Endothelial cell of umbilical vein (primary cell): ENCODE results near the gene TAS1R1. TPM values are rescaled to one million over a fixed set of nuclear protein-coding genes. Genes with fewer than 3 reads are reported as not detected.

Experiments used
- BruUV-seq: library from RNA; stranded (reverse); fragments of 400-500 nt; replicated peaks from 2 replicates; lab custom pipeline; 2021; lab: Mats Ljungman, UMichigan
- CTCF ChIA-PET: fragments of 300-600, 350-600 bp; sonication (Branson Sonifier 250); formaldehyde crosslinking; loops from one replicate; lab custom pipeline; 2021; ENCODE audit warnings: antibody characterized with exemption, inconsistent platforms; lab: Charles Lee
- POLR2A ChIA-PET: fragments of 300-600, 350-600 bp; sonication (Branson Sonifier 250); formaldehyde crosslinking; loops from one replicate; lab custom pipeline; 2021; ENCODE audit warnings: antibody characterized with exemption, inconsistent platforms; lab: Charles Lee
- DNase-seq: peaks from one replicate; pipeline ENCODE4 v3.0.0-alpha.2; 2011; ENCODE audit warnings: low read depth, low spot score
- FAIRE-seq: peaks from 2 replicates; lab custom pipeline; 2011; peaks lifted over from hg19 to GRCh38; lab: Jason Lieb, UNC
- H2AFZ ChIP-seq: 2 replicates; pipeline ENCODE4 v1.6.0; 2012; ENCODE audit warnings: low read depth, low read length, control low read depth, inconsistent platforms
- H3K27ac ChIP-seq: 2 replicates; pipeline ENCODE4 v1.5.1; 2011; ENCODE audit warnings: low read depth, mild to moderate bottlenecking, control low read depth, low read length, moderate library complexity; ENCODE audit not compliant: insufficient read depth
- H3K27me3 ChIP-seq, 2 experiments: 2 replicates each; pipeline versions ENCODE4 v1.6.0 to v1.6.1; 2011; ENCODE audit warnings: low read length in 2 of 2, mixed read lengths in 1 of 2; ENCODE audit not compliant: control insufficient read depth in 2 of 2, insufficient read depth in 2 of 2
- H3K36me3 ChIP-seq, 2 experiments: 2 replicates in 1 of 2; 3 replicates in 1 of 2; pipeline ENCODE4 v1.5.1; 2011; ENCODE audit warnings: low read length in 2 of 2, mild to moderate bottlenecking in 1 of 2, moderate library complexity in 1 of 2; ENCODE audit not compliant: control insufficient read depth in 2 of 2, insufficient read depth in 2 of 2; ENCODE audit errors: extremely low read depth in 1 of 2
- H3K4me1 ChIP-seq: 3 replicates; pipeline ENCODE4 v1.5.1; 2011; ENCODE audit warnings: mild to moderate bottlenecking, low read length; ENCODE audit not compliant: control insufficient read depth, insufficient read depth; ENCODE audit errors: extremely low read depth
- H3K4me2 ChIP-seq: 2 replicates; pipeline ENCODE4 v1.6.1; 2011; ENCODE audit warnings: low read length, control low read depth, mixed read lengths; ENCODE audit not compliant: insufficient read depth
- H3K4me3 ChIP-seq, 3 experiments: fragments of 200-600 bp in 1 of 3; sonication (generic), shearing (Covaris generic) in 1 of 3; replicated peaks in 1 of 3; 2 replicates each; pipeline ENCODE4 v1.5.1; 2011 to 2016; ENCODE audit warnings: control low read depth in 3 of 3, low read length in 3 of 3, mild to moderate bottlenecking in 2 of 3, inconsistent platforms in 1 of 3, low read depth in 1 of 3, moderate library complexity in 1 of 3; ENCODE audit not compliant: insufficient read depth in 1 of 3
- H3K79me2 ChIP-seq: 2 replicates; pipeline ENCODE4 v1.6.0; 2012; ENCODE audit warnings: low read length, inconsistent platforms; ENCODE audit not compliant: control insufficient read depth, insufficient read depth
- H3K9ac ChIP-seq: replicated peaks from 2 replicates; pipeline ENCODE3; 2011; ENCODE audit warnings: low read length, control low read depth; ENCODE audit not compliant: insufficient read depth; ENCODE audit errors: extremely low read depth
- H3K9me1 ChIP-seq: replicated peaks from 3 replicates; pipeline ENCODE4 v1.6.0; 2011; ENCODE audit warnings: mild to moderate bottlenecking, low read length; ENCODE audit not compliant: control insufficient read depth, insufficient read depth; ENCODE audit errors: extremely low read depth
- H3K9me3 ChIP-seq: replicated peaks from 2 replicates; pipeline ENCODE4 v1.5.1; 2012; ENCODE audit warnings: low read length, inconsistent platforms; ENCODE audit not compliant: control insufficient read depth, insufficient read depth
- H4K20me1 ChIP-seq: replicated peaks from 2 replicates; pipeline ENCODE3; 2011; ENCODE audit warnings: mild to moderate bottlenecking, low read length; ENCODE audit not compliant: control insufficient read depth, insufficient read depth; ENCODE audit errors: extremely low read depth
- EZH2 ChIP-seq: IDR thresholded peaks from 2 replicates; pipeline ENCODE4 v1.6.1; 2012; ENCODE audit warnings: borderline replicate concordance, low read depth, mild to moderate bottlenecking, moderate library complexity, low read length, inconsistent platforms; ENCODE audit not compliant: severe bottlenecking
- FOS ChIP-seq: IDR thresholded peaks from 2 replicates; pipeline ENCODE4 v1.6.1; 2011; ENCODE audit warnings: mild to moderate bottlenecking, low read length, moderate library complexity, borderline replicate concordance; ENCODE audit not compliant: insufficient read depth
- GATA2 ChIP-seq: IDR thresholded peaks from 2 replicates; pipeline ENCODE4 v1.7.0; 2011; ENCODE audit warnings: low read depth, mild to moderate bottlenecking, moderate library complexity, mixed read lengths, low read length; ENCODE audit not compliant: insufficient read length, insufficient read depth
- JUN ChIP-seq: IDR thresholded peaks from 2 replicates; pipeline ENCODE4 v1.6.1; 2011; ENCODE audit warnings: borderline replicate concordance, low read depth; ENCODE audit not compliant: insufficient read length, insufficient read depth
- MYC ChIP-seq: IDR thresholded peaks from one replicate; pipeline ENCODE4 v1.6.1; 2011; ENCODE audit warnings: mild to moderate bottlenecking, low read depth, low read length
- POLR2A ChIP-seq: IDR thresholded peaks from 2 replicates; pipeline ENCODE4 v1.6.1; 2012; ENCODE audit warnings: low read depth, mild to moderate bottlenecking, control low read depth, low read length
- POLR2AphosphoS5 ChIP-seq: IDR thresholded peaks from 2 replicates; pipeline ENCODE4 v1.6.1; 2012; ENCODE audit warnings: low read depth, mild to moderate bottlenecking, control low read depth, low read length, moderate library complexity; ENCODE audit not compliant: insufficient read depth
- dilution Hi-C: fragments of 300-500 bp; cut with MboI; formaldehyde crosslinking; loops from one replicate; pipeline ENCODE4 v1.15.0; 2019; ENCODE audit warnings: low sequenced_read_pairs; ENCODE audit not compliant: extremely low pct_ligation_motif_present
- intact Hi-C: fragments of 100-400 bp; cut with micrococcal nuclease; formaldehyde crosslinking; loops from one replicate; pipeline ENCODE4 v1.10.0; 2022
- polyA plus RNA-seq, 4 experiments: library from polyadenylated mRNA; depleted of rRNA in 3 of 4; stranded (reverse) in 3 of 4; unstranded in 1 of 4; fragments of >200 nt; gene quantifications; 2 replicates each; pipeline versions ENCODE4 v1.2.1 to v1.2.3, GENCODE V29; 2011 to 2012; ENCODE audit warnings: missing spikeins in 1 of 4
- total RNA-seq: library from RNA; stranded (reverse); gene quantifications from 2 replicates; pipeline ENCODE4 v1.2.3, GENCODE V29; 2021
- TF ChIP-seq, protein P1 (sequence below), 2 donors: IDR thresholded peaks; 1 replicate in 1 of 2; 2 replicates in 1 of 2; pipeline ENCODE4 v1.5.1; 2011; ENCODE audit warnings: low read length in 2 of 2, mild to moderate bottlenecking in 2 of 2, moderate library complexity in 2 of 2, control low read depth in 1 of 2, inconsistent platforms in 1 of 2, low read depth in 1 of 2; ENCODE audit not compliant: insufficient read depth in 1 of 2; ENCODE audit errors: extremely low read depth in 1 of 2
- TF ChIP-seq, protein P2 (sequence below): IDR thresholded peaks from 2 replicates; pipeline ENCODE4 v1.6.1; 2011; ENCODE audit not compliant: insufficient read depth, insufficient read length

TAS1R1 gene
- total and polyA plus RNA-seq, 2 donors (not counting 3 experiments of a cell fraction or from before 2014, with no cell fraction given): not detected

DNA sequence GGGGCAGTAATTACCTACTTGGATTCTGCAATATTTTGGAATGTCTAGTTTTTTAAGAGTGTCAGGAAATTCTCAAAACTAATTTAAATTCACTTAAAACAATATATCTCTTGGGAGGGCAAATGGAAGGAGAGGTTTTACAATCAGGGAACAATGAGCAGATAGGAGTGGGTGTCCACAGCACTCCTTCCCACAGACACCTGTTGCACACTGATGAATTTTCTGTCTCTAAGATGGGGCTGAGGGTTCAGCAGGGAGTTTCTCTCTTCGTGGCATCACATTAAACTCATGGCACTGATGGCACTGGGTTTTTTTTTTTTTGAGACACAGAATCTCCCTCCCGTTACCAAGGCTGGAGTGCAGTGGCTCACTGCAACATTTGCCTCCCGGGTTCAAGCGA is 63.9 kb downstream of the TAS1R1 start:
- Histone ChIP-seq H3K4me1 (peaks cover 5% of the 10 kb centered on the region), H3K36me3 (peaks cover 12 to 19% of the 10 kb centered on the region in 2 experiments), H3K79me2 (peaks cover 36% of the 10 kb centered on the region), H2AFZ (no peak overlapping the region), H3K4me2 (no peak overlapping the region), H3K27ac (no peak overlapping the region), H3K27me3 (no peaks in the 10 kb centered on the region), H3K9ac (no peak overlapping the region), H4K20me1 (peaks cover 4% of the 10 kb centered on the region), H3K9me1 (no peaks in the 10 kb centered on the region), H3K4me3 (no peak overlapping the region), H3K9me3 (no peaks in the 10 kb centered on the region)
- ChIA-PET CTCF (no interaction called here), POLR2A (no interaction called here)
- FAIRE-seq: no peak
- no peak for DNase-seq
- TF ChIP-seq, protein P1, sequence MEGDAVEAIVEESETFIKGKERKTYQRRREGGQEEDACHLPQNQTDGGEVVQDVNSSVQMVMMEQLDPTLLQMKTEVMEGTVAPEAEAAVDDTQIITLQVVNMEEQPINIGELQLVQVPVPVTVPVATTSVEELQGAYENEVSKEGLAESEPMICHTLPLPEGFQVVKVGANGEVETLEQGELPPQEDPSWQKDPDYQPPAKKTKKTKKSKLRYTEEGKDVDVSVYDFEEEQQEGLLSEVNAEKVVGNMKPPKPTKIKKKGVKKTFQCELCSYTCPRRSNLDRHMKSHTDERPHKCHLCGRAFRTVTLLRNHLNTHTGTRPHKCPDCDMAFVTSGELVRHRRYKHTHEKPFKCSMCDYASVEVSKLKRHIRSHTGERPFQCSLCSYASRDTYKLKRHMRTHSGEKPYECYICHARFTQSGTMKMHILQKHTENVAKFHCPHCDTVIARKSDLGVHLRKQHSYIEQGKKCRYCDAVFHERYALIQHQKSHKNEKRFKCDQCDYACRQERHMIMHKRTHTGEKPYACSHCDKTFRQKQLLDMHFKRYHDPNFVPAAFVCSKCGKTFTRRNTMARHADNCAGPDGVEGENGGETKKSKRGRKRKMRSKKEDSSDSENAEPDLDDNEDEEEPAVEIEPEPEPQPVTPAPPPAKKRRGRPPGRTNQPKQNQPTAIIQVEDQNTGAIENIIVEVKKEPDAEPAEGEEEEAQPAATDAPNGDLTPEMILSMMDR (IDR thresholded peaks at IDR 0.05; ENCODE audit: extremely low read depth in 1 of 2, insufficient read depth in 1 of 2, low read depth in 1 of 2, low read length in 2 of 2): no peak
- TF ChIP-seq FOS (no peak), POLR2AphosphoS5 (no peak), JUN (no peak), EZH2 (no peak), GATA2 (no peak), POLR2A (no peak), MYC (no peak)
- TF ChIP-seq, protein P2, sequence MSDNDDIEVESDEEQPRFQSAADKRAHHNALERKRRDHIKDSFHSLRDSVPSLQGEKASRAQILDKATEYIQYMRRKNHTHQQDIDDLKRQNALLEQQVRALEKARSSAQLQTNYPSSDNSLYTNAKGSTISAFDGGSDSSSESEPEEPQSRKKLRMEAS: no peak
- no TSS peak for BruUV-seq
- intact Hi-C loops: no loop called here
- dilution Hi-C loops: no loop called here
